Measurements from ENCODE around the gene KLF16.

The KLF16 gene

GRCh38 chr19:1805401-1806183, 57.8 kb downstream of the KLF16 start:
- no peak for DNase-seq

- DNase-seq: no peak
Measured at GRCh38 chr19:1804858-1805257, 58.5 kb downstream of the KLF16 start.
